C1 segment of cervical spinal cord (tissue), 14 donors: ENCODE measurements around the gene WDR36.
A peak's percentile ranks its signal among the peaks of the same experiment; 100 is the strongest.

Experiments
- DNase-seq, 14 donors: peaks; one replicate each; lab custom pipeline; 2025; lab: John Stamatoyannopoulos, UW

The WDR36 gene

GRCh38 chr5:111092062-111092853, at the start of gene WDR36:
Gene WDR36 (plus strand): TSS chr5:111092348. CDS start chr5:111092457, 109 bp downstream.
- DNase-seq, result peak; percentile 32 to 92 (median 86)

DNA sequence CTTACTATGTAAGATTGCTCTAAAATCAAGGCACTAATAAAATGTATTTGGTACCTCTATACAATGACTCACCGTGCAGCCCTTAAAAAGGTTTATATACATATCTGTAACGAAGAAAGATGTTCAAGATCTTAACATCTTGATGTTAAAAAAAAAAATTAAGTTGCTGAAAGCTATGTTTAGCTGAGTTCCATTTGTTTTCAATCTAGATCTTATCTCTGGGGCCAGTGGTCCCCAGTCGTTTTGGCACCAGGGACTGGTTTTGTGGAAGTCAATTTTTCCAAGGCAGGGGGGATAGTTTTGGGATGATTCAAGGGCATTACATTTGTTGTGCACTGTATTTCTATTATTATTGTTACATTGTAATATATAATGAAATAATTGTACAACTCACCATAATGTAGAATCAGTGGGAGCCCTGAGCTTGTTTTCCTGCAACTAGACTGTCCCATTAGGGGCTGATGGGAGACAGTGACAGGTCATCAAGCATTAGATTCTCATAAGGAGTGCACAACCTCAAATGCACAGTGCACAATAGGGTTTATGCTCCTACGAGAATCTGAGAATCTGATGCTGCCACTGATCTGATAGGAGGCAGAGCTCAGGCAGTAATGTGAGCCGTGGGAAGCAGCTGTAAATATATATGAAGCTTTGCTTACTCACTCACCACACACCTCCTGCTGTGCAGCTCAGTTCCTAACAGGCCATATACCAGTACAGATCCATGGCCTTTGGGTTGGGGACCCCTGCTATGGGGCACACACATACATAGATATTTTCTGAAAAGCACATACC, 48.2 kb upstream of the WDR36 start:
- DNase-seq, result no peak

GRCh38 chr5:111058064-111058463, 34.1 kb upstream of the WDR36 start:
- DNase-seq, result no peak

GRCh38 chr5:111060169-111060568, 32.0 kb upstream of the WDR36 start:
- DNase-seq, result no peak

DNA sequence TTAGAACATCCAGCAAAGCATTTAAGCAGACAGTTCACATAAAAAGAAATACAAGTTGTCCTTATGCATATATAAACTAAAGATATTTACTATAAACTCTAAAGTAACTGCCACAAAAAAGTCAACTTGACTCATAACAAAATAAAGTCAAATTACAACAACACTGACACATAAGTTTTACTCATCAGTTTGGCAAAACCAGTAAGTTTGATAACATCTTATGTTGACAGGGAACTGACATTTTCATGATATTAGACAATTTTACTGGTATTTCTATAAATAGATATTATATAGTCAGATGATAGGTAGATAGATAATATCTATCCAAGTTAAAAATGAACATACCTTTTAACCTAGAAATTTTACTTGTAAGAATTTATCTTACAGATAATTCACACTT, 30.5 kb upstream of the WDR36 start:
- no peak for DNase-seq

DNA sequence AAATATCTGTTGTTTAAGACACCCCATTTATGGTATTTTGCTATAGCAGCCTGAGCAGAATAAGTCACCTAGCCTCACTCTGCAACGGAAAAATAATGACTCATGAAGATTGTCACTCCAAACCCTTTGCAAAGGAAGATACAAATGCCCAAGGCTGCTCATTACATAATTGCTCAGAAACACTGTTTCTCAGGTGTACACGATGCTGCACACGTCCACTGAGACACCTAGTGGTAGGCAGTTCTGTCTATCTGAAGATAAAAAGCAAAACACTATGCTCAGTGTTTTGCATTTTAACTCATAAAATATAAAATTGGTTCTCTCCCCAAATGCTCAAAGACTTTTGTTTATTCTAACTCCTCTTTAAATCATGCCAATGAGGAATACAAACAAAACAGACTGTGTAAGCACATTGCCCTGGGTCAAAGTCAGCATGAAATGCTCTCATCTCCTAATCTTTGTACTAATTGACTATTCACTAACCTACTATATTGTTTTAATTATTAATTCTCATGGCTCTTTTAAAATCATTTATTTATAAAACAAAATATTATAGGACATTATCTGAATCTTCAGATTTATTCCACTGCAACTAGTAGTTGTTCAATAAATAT, 28.3 kb upstream of the WDR36 start:
- DNase-seq, result no peak

- no peak for DNase-seq
Measured at GRCh38 chr5:111066261-111066938, 25.7 kb upstream of the WDR36 start.

DNA sequence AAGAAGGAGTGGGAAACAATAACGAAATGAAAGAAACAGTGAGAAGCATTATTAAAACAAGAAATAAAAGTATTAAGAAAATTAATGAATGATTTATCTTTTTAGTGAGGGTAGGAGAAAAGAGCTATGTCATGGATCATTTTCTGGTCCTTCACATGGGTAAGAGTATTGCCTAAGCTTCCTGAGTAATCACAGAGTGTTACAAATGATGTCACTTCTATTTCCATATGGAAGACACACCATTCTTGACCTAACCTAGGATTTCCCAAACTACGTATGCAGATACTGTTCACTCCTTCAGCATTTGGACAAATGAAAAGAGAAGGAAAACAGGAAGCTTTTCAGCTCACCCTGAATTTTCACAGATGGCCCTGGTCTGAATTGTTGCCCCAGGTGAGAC, 23.9 kb upstream of the WDR36 start:
- DNase-seq, result no peak

- DNase-seq, result no peak
Measured at GRCh38 chr5:111069839-111070238, 22.3 kb upstream of the WDR36 start.

DNA sequence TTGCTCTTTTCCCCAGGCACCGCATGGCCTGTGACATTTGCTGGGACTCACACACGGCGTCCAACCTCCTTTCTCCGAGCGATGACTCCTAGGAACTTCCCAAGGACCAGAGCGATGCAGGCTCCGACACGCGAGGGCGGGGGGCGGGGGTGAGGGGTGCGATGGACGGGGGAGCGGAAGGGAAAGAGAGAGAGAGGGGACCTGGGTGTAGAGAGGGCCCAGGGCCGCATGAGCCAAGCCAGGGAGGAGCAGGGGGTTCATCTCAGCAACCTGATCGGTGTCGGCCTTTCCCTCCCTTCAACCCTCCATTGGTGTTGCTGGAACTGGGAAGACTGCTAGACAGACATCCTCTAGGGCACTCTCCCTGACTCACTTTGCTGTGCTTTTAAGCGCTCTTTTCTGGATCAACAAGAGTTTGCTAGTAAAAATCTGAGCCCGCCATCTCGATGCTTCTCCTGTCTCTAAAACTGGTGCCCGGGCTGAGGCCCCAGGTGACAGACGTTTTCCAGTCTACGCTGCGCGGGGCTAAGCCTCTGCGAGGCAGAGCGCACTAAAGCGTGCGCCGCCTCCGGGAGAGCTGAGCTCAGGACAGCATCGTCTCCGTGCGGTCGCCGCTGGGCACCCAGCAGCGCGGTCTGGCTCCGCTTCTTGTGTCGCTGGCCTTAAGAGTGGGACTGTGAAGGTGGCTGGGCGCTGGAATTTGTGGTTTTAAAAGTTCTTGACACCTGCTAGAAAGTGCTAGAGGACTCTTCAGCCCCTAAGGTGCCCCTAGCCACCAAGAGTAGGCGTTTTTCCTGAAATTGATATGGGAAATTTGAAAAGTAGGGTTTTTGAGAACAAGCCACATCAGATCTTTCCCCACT, 21.6 kb upstream of the WDR36 start:
- peak in 4 of 14 donors; percentile 1 to 9 (median 3) for DNase-seq

DNA sequence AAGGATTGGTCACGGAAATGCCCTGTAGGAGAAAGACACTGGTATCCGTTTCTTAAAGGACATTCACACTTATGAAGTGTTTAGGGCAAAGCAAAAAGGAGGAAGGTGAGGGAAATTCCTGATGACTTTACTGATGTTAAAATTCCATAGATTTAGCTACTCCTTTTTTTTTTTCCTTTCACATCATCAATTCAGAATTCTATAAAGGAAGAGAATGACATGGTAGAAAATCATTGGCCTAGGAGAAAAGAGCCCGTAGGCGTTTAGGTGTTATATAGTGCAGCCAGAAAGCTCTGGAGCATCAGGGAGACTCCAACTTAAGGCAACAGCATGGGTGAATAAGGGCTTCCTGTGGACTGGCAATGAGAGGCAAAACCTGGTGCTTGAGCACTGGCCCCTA, 20.7 kb upstream of the WDR36 start, which contains the start of gene TSLP:
TSLP (plus strand) TSS at position 301 of the 400 bp plus-strand sequence. CDS start 178 bp downstream, outside the sequence.
- no peak for DNase-seq

- peak in 3 of 14 donors; percentile 11 to 29 (median 29) for DNase-seq
Measured at GRCh38 chr5:111072949-111073682, 19.0 kb upstream of the WDR36 start.

DNA sequence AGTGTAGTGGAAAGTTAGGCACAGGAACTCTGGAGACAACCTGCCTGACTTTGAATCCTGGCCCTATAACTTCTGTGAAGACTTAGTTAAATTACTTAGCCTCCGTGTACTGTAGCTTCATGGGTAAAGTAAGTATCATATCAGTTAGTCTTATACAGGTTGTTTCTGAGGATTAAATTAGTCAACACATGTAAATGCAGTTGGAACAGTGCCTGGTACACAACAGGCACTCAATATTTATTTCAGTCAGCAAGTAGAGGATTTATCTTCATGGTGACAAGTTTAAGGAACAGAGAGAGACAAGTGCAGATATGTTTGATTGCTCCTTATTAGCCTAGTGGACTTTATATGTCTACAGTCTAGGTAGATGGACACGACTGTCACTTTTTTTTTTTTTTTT, 17.9 kb upstream of the WDR36 start:
- DNase-seq, result no peak

GRCh38 chr5:111075520-111075919, 16.6 kb upstream of the WDR36 start:
- DNase-seq, result no peak

GRCh38 chr5:111076091-111076490, 16.1 kb upstream of the WDR36 start:
- DNase-seq, result no peak

DNA sequence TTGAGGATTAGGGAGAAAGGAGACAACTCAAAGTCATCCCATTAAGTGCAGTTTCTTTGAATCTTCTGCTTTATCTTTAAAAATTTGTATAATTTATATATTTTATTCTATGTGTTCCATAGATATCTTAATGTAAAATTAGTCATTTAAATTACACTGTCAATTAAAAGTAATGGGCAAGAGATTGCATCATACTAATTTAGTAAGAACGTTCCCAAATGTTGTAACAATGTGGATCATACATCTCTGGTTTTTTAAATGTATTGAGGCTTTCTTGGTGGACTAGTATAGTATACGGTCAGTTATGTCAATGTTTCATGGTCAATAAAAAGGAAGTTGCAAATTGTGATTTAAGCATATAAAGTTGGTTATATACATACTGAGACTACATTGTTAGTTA, 14.5 kb upstream of the WDR36 start:
- DNase-seq, result no peak

DNA sequence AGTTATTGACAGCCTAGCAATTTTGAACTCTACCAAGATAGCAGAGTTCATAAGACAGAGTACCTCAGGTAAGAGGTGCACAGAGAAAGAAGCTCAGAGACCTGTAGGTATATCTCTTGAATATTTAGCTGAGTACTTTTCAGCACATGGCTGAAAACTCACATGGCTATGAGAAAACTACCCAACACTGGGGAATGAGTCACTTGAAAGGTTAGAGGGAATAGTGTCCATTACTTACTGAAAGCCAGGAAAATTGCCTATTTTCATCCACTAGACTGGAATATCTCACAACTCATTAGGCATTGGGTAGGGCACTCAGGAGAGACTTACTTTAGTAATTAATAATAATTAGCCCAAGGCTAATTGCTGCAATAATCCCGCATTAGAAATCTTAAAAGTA, 12.3 kb upstream of the WDR36 start:
- DNase-seq, result no peak

GRCh38 chr5:111083323-111083722, 8.8 kb upstream of the WDR36 start:
- no peak for DNase-seq

DNA sequence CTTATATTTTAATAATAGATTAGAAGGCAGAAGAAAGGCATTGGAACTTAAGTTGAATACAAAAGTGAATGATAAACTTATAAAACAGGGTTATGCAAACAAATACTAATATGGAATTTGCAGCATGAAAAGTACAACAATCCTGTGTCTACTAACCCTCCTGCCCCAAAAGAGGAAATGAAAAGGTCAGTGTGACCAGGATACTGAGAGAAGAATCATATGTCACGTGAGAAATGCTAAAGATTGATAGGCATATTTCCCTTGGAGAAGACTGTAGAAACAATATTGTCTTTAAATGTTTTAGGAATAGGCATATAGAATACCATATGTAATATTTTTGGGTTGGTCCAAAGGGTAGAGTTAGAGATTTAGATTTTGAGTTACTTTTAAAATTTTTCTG, 3.8 kb downstream of the WDR36 start:
- DNase-seq, result no peak
